GM12891 (cell line): ENCODE results near the gene SLC30A3.

ENCODE experiments used
- DNase-seq: peaks from one replicate; pipeline ENCODE4 v3.0.0; 2011; ENCODE audit warnings: low spot score; ENCODE audit not compliant: insufficient read length
- FAIRE-seq: peaks from 2 replicates; lab custom pipeline; 2011; peaks lifted over from hg19 to GRCh38; lab: Jason Lieb, UNC
- PAX5 ChIP-seq: IDR thresholded peaks from 2 replicates; pipeline ENCODE4 v1.6.1; 2011; ENCODE audit warnings: low read length, moderate library complexity, mild to moderate bottlenecking; ENCODE audit not compliant: insufficient read depth, severe bottlenecking
- POLR2A ChIP-seq: IDR thresholded peaks from 2 replicates; pipeline ENCODE4 v1.6.1; 2011; ENCODE audit warnings: low read depth, low read length, control low read depth
- POLR2AphosphoS5 ChIP-seq: IDR thresholded peaks from 2 replicates; pipeline ENCODE4 v1.6.1; 2011; ENCODE audit warnings: low read depth, low read length, control low read depth
- POU2F2 ChIP-seq: IDR thresholded peaks from 2 replicates; pipeline ENCODE4 v1.6.1; 2011; ENCODE audit warnings: low read depth, mild to moderate bottlenecking, control low read depth, low read length, moderate library complexity
- SPI1 ChIP-seq: IDR thresholded peaks from 2 replicates; pipeline ENCODE4 v1.6.1; 2011; ENCODE audit warnings: low read depth, low read length, control low read depth
- TAF1 ChIP-seq: IDR thresholded peaks from 2 replicates; pipeline ENCODE4 v1.6.1; 2011; ENCODE audit warnings: low read depth, low read length, control low read depth

The SLC30A3 gene

GRCh38 chr2:27237341-27237945 is 25.4 kb downstream of the SLC30A3 start:
- FAIRE-seq, result no peak
- no peak for DNase-seq
- TF ChIP-seq POLR2AphosphoS5 (no peak), PAX5 (no peak), SPI1 (no peak), TAF1 (no peak), POLR2A (no peak), POU2F2 (no peak)

- FAIRE-seq, result no peak
- TF ChIP-seq PAX5, result no peak
- no peak for TF ChIP-seq POU2F2
- no peak for TF ChIP-seq POLR2AphosphoS5
- no peak for TF ChIP-seq SPI1
- TF ChIP-seq POLR2A, result no peak
- TF ChIP-seq TAF1, result no peak
- DNase-seq, result no peak
Observed at GRCh38 chr2:27236626-27237025, 26.2 kb downstream of the SLC30A3 start.

- no peak for TF ChIP-seq POLR2AphosphoS5
- no peak for TF ChIP-seq POU2F2
- TF ChIP-seq POLR2A, result no peak
- TF ChIP-seq SPI1, result no peak
- no peak for TF ChIP-seq TAF1
- TF ChIP-seq PAX5, result no peak
- FAIRE-seq (no peak), DNase-seq (no peak)
Observed at GRCh38 chr2:27236136-27236535, 26.7 kb downstream of the SLC30A3 start.

- TF ChIP-seq POLR2AphosphoS5, result no peak
- no peak for TF ChIP-seq POLR2A
- TF ChIP-seq POU2F2, result no peak
- TF ChIP-seq SPI1, result no peak
- FAIRE-seq (no peak), DNase-seq (no peak)
Observed at GRCh38 chr2:27233341-27233740, 29.5 kb downstream of the SLC30A3 start.

GRCh38 chr2:27231921-27232320 is 30.9 kb downstream of the SLC30A3 start:
- FAIRE-seq (no peak), DNase-seq (no peak)
- TF ChIP-seq TAF1 (no peak), PAX5 (no peak), POLR2A (no peak), POLR2AphosphoS5 (no peak), POU2F2 (no peak), SPI1 (no peak)

GRCh38 chr2:27227501-27227900 is 35.3 kb downstream of the SLC30A3 start:
- no peak for DNase-seq
- no peak for FAIRE-seq
- no peak for TF ChIP-seq POLR2A
- no peak for TF ChIP-seq SPI1

GRCh38 chr2:27225526-27225925 is 37.3 kb downstream of the SLC30A3 start:
- DNase-seq, result no peak
- TF ChIP-seq SPI1 (no peak), POLR2AphosphoS5 (no peak), POU2F2 (no peak), PAX5 (no peak), TAF1 (no peak), POLR2A (no peak)
- no peak for FAIRE-seq

- TF ChIP-seq POLR2AphosphoS5 (no peak), POU2F2 (no peak), TAF1 (no peak), POLR2A (no peak), SPI1 (no peak), PAX5 (no peak)
- FAIRE-seq (no peak), DNase-seq (no peak)
Observed at GRCh38 chr2:27223416-27223815, 39.4 kb downstream of the SLC30A3 start.

- DNase-seq (no peak), FAIRE-seq (no peak)
- TF ChIP-seq POU2F2, result no peak
- TF ChIP-seq POLR2AphosphoS5, result no peak
- TF ChIP-seq PAX5, result no peak
- TF ChIP-seq SPI1, result no peak
Observed at GRCh38 chr2:27222407-27222806, 40.4 kb downstream of the SLC30A3 start.

- FAIRE-seq (no peak), DNase-seq (no peak)
- TF ChIP-seq POU2F2 (no peak), POLR2AphosphoS5 (no peak), POLR2A (no peak), SPI1 (no peak), TAF1 (no peak), PAX5 (no peak)
Observed at GRCh38 chr2:27221166-27221565, 41.7 kb downstream of the SLC30A3 start.

- no peak for FAIRE-seq
- no peak for DNase-seq
- TF ChIP-seq SPI1, result no peak
- TF ChIP-seq TAF1, result no peak
- no peak for TF ChIP-seq POLR2A
- TF ChIP-seq POLR2AphosphoS5, result no peak
- TF ChIP-seq POU2F2, result no peak
- no peak for TF ChIP-seq PAX5
Observed at GRCh38 chr2:27220091-27220490, 42.8 kb downstream of the SLC30A3 start.
